ENCODE results near the gene EIF2S1.
"Not testable (repeated sequence)": the region's sequence is repeated elsewhere in the genome, so short reads cannot be mapped to it uniquely, and the experiment has no call there.

EIF2S1 gene

DNA sequence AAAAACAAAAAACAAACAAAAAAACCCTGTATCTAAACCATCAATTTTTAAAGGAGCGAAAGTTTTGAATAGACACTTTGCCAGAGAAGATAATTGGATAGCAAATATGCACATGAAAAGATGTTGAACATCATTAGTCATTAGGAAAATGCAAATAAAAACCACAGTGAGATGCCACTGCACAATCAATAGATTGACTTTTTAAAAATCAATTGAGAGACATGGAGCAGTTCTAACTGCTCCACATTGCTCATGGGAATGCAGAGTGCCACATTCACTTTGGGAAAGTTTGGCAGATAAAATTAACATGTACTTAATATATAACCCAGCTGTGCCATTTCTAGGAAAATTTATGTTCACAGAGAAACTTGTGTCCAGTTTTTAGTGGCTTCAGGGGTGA lies 12.7 kb downstream of the EIF2S1 start:
- no peak for DNase-seq

GRCh38 chr14:67373347-67373746 lies 13.2 kb downstream of the EIF2S1 start:
- no peak for DNase-seq

GRCh38 chr14:67377916-67378315 lies 17.8 kb downstream of the EIF2S1 start:
- DNase-seq: no peak

DNA sequence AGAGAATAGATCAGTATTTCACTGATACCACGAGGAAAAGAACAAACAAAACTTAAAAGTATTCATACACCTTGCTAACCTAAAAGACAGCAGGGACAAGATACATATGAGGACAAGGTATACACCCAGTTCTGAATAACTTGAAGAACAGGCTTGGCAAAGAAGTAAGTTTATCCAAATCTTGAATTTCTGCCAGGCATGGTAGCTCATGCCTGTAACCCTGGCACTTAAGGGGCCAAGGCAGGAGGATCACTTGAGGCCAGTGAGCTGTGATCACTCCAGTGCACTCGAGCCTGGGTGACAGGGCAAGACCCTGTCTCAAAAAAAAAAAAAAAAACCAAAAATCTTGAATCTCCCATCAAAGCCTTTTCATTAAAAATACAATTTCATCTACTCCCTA lies 25.0 kb downstream of the EIF2S1 start:
- no peak for DNase-seq

- no peak for DNase-seq
Observed at GRCh38 chr14:67385618-67386017, 25.5 kb downstream of the EIF2S1 start.

DNA sequence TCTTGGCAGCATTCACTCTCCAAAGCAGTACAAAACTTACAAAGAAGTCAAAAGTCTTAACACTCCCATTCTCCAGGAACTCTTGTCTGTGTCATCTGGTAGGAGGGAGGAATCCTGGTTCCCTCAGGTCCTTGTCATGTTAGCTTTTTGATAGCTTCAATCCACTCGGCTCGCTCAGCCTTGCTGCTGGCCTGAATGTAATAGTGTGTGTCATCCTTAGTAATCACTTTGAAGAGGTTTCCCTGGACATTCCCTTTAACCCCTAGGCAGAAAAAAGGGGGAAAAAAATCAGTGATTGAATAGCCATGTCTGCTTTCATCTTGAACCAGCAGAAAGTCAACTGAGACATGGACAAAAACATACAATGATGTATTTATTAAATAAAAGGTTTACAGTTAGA lies 27.1 kb downstream of the EIF2S1 start:
- no peak for DNase-seq

- DNase-seq: no peak
Observed at GRCh38 chr14:67389275-67389674, 29.1 kb downstream of the EIF2S1 start.

- no peak for DNase-seq
Observed at GRCh38 chr14:67389811-67390534, 29.8 kb downstream of the EIF2S1 start.

DNA sequence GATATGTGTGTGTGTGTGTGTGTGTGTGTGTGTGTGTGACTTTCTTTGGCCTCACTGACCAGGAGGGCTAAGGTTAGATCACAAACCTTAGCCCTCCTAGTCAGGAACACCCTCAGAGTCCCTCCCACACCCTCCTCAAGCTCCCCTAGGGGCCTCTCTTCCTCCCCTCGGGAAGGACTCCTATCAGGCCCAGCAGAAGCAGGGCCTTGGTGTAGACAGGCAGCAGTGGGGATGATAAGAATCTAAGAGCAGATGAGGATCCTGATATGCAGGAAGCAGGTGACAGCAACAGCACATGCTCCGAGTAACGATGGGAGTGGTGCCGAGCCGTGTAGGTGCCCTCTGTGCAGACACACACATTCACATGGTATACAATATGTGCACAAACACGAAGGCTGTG lies 31.1 kb downstream of the EIF2S1 start:
- DNase-seq: no peak

- DNase-seq: no peak
Observed at GRCh38 chr14:67392123-67392522, 32.0 kb downstream of the EIF2S1 start.

- no peak for DNase-seq
Observed at GRCh38 chr14:67392800-67393199, 32.7 kb downstream of the EIF2S1 start.

- DNase-seq: no peak
Observed at GRCh38 chr14:67393689-67394088, 33.6 kb downstream of the EIF2S1 start.

- DNase-seq: no peak
Observed at GRCh38 chr14:67395086-67395875, 35.2 kb downstream of the EIF2S1 start.

- DNase-seq: no peak
Observed at GRCh38 chr14:67395876-67396189, 35.7 kb downstream of the EIF2S1 start.

GRCh38 chr14:67396381-67396970 lies 36.3 kb downstream of the EIF2S1 start:
- no peak for DNase-seq

- no peak for DNase-seq
Observed at GRCh38 chr14:67397536-67397935, 37.4 kb downstream of the EIF2S1 start.

DNA sequence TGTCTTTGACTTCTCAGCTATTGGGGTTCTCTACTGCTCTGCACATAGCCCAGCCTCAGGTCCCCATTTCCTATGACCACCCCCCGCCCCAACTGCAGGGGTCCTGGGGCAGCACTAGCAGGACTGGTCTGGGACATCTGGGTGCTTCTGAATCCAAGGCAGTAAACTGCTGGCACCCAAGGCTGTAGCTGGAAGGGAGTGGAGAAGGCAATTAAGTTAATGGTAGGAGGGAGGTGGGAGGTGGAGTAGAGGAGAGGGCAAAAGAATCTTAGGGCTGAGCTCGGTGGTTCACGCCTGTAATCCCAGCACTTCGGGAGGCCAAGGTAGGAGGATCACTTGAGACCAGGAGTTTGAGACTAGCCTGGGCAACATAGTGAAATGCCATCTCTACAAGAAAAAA lies 40.3 kb downstream of the EIF2S1 start:
- DNase-seq: no peak

DNA sequence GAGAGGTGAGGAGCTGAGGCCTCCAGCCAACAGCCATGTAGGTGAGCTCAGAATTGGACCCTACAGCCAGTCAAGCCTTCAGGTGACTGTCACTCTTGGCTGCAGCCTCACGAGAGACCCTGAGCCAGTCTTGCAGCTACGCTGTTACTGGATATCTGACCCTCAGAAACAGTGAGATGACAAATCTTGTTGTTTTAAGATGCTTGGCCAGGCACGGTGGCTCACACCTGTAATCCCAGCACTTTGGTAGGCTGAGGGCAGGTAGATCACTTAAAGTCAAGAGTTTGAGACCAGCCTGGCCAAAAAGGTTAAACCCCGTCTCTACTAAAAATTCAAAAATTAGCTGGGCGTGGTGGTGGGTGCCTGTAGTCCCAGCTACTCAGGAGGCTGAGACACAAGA lies 45.6 kb downstream of the EIF2S1 start:
- DNase-seq: no peak

DNA sequence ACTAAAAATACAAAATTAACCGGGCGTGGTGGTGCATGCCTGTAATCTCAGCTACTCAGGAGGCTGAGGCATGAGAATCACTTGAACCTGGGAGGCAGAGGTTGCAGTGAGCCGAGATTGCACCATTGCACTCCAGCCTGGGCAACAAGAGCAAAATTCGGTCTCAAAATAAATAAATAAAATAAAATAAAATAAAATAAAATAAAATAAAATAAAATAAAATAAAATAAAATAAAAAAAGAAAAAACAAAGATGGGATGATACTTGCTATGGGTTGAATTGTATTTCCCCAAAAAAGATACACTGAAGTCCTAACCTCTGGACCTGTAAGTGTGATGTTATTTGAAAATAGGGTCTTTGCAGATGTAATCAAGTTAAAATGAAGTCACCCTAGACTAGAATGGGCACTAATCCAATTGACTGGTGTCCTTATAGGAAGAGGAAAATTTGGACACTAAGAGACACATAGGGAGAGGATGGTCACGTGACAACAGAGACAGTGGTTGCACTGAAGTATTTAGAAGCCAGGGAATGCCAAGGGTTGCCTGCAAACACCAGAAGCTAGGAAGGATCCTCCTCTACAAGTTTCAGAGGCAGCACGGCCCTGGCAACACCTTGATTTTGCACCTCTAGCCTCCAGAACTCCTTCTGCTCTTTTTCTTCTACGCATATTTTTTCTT lies 48.1 kb downstream of the EIF2S1 start:
- DNase-seq: not testable (repeated sequence)

DNA sequence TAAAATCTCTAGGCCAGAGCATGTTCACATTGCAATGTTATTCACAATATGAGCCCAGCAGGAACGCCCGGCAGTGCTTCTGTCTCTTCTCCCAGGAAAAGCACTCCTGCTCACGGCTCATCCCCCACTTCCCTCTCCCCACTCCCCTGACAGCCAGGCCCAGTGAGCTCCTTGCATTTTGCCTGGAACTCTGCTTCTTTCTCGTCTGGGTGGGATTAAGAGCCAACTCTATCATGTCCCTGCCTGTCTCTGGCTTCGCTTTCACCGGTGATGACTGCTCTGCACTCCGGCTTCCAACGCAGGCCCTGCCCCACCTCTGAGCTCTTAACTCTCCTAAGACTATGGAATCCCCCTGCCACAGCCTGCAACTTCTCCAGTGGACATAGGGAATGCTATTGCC lies 49.3 kb downstream of the EIF2S1 start:
- no peak for DNase-seq

GRCh38 chr14:67410313-67410712 lies 50.2 kb downstream of the EIF2S1 start:
- DNase-seq: no peak

GRCh38 chr14:67411370-67411769 lies 51.2 kb downstream of the EIF2S1 start:
- DNase-seq: no peak

- no peak for DNase-seq
Observed at GRCh38 chr14:67411820-67412421, 51.8 kb downstream of the EIF2S1 start, which contains the start of gene PLEK2. TSS of gene PLEK2 (minus strand) at chr14:67412165. CDS start at chr14:67412059, 106 bp downstream.

Measured in GDM1 (cell line).